DMS114 treated with DMSO at 0.1 percent for 48 hours (cell line): Measurements from ENCODE around the gene ADAMTS2.

Source experiments
- DNase-seq: peaks from one replicate; lab custom pipeline; 2025; ENCODE audit not compliant: unreplicated experiment; lab: John Stamatoyannopoulos, UW

ADAMTS2 gene

GRCh38 chr5:179312557-179313235, 32.6 kb downstream of the ADAMTS2 start:
- no peak for DNase-seq

- no peak for DNase-seq
Observed at GRCh38 chr5:179311581-179311980, 33.7 kb downstream of the ADAMTS2 start.

- no peak for DNase-seq
Observed at GRCh38 chr5:179311091-179311470, 34.2 kb downstream of the ADAMTS2 start.

- DNase-seq: no peak
Observed at GRCh38 chr5:179310439-179311090, 34.7 kb downstream of the ADAMTS2 start.

- DNase-seq: no peak
Observed at GRCh38 chr5:179309751-179310320, 35.4 kb downstream of the ADAMTS2 start.

- no peak for DNase-seq
Observed at GRCh38 chr5:179309383-179309670, 35.9 kb downstream of the ADAMTS2 start.

GRCh38 chr5:179308563-179309382, 36.5 kb downstream of the ADAMTS2 start:
- no peak for DNase-seq

GRCh38 chr5:179307931-179308471, 37.3 kb downstream of the ADAMTS2 start:
- no peak for DNase-seq

- DNase-seq: no peak
Observed at GRCh38 chr5:179307013-179307800, 38.1 kb downstream of the ADAMTS2 start.

- no peak for DNase-seq
Observed at GRCh38 chr5:179306191-179307012, 38.9 kb downstream of the ADAMTS2 start.

- no peak for DNase-seq
Observed at GRCh38 chr5:179304871-179305270, 40.4 kb downstream of the ADAMTS2 start.

GRCh38 chr5:179304466-179304865, 40.8 kb downstream of the ADAMTS2 start:
- DNase-seq: no peak

- no peak for DNase-seq
Observed at GRCh38 chr5:179303451-179304200, 41.6 kb downstream of the ADAMTS2 start.

- no peak for DNase-seq
Observed at GRCh38 chr5:179302499-179303185, 42.6 kb downstream of the ADAMTS2 start.

GRCh38 chr5:179301796-179302195, 43.5 kb downstream of the ADAMTS2 start:
- no peak for DNase-seq

- DNase-seq: no peak
Observed at GRCh38 chr5:179301376-179301775, 43.9 kb downstream of the ADAMTS2 start.

GRCh38 chr5:179300581-179301180, 44.6 kb downstream of the ADAMTS2 start:
- DNase-seq: no peak
